HCT116 (cell line): ENCODE results near the gene SELP. TPM values are rescaled to one million over a fixed set of nuclear protein-coding genes. Genes with fewer than 3 reads are reported as not detected.
"Not testable (repeated sequence)": the region's sequence is repeated elsewhere in the genome, so short reads cannot be mapped to it uniquely, and the experiment has no call there.

Experiments used
- ATAC-seq: fragments of 200-7000 bp; cut with Tn5 transposase; 2 replicates; pipeline ENCODE4 v1.9.1; 2020; ENCODE audit warnings: mild to moderate bottlenecking, moderate library complexity
- BruUV-seq: library from RNA; stranded (reverse); fragments of 400-500 nt; replicated peaks from 2 replicates; lab custom pipeline; 2021; lab: Mats Ljungman, UMichigan
- CTCF ChIA-PET: fragments of 300-600 bp; sonication (Branson Sonifier 250); formaldehyde crosslinking; loops from one replicate; lab custom pipeline; 2021; ENCODE audit warnings: antibody characterized with exemption; lab: Charles Lee
- POLR2A ChIA-PET: fragments of 300-600, 350-600 bp; sonication (Branson Sonifier 250); formaldehyde crosslinking; loops from one replicate; lab custom pipeline; 2021; ENCODE audit warnings: antibody characterized with exemption; lab: Charles Lee
- RAD21 ChIA-PET, 2 experiments: fragments of 300-600 bp; sonication (Branson Sonifier 250); formaldehyde crosslinking; loops; one replicate each; lab custom pipeline; 2023; ENCODE audit warnings: low total read pairs in 2 of 2; ENCODE audit not compliant: uncharacterized antibody in 2 of 2, unreplicated experiment in 2 of 2, low non-redundant PET in 1 of 2; lab: Charles Lee
- DNase-seq: peaks from one replicate; pipeline ENCODE4 v3.0.0-alpha.2; 2010; ENCODE audit warnings: low read depth, low spot score
- H2AFZ ChIP-seq: fragments of 200-600 bp; shearing (Covaris generic), sonication (generic); 2 replicates; pipeline ENCODE4 v1.6.1; 2017; ENCODE audit warnings: low read depth, mixed run types, mixed read lengths, antibody characterized with exemption, low read length; ENCODE audit not compliant: poor library complexity, severe bottlenecking
- H3K27ac ChIP-seq: 2 replicates; pipeline ENCODE4 v1.5.1; 2012; ENCODE audit warnings: low read depth, low read length
- H3K27me3 ChIP-seq: fragments of 200-600 bp; sonication (generic); 2 replicates; pipeline ENCODE4 v1.6.1; 2016; ENCODE audit warnings: mixed run types, low read length, mixed read lengths; ENCODE audit not compliant: insufficient read depth
- H3K36me3 ChIP-seq, 2 experiments: fragments of 200-500 bp in 1 of 2; fragments of 200-600 bp in 1 of 2; sonication (Bioruptor generic) in 1 of 2; sonication (generic) in 1 of 2; 2 replicates each; pipeline versions ENCODE4 v1.5.1 to v1.6.1; 2014 to 2016; ENCODE audit warnings: low read length in 2 of 2, inconsistent platforms in 1 of 2, mixed read lengths in 1 of 2, mixed run types in 1 of 2; ENCODE audit not compliant: insufficient read depth in 2 of 2, control insufficient read depth in 1 of 2
- H3K4me1 ChIP-seq, 2 experiments: fragments of 200-600 bp in 1 of 2; sonication (generic) in 1 of 2; 2 replicates each; pipeline versions ENCODE4 v1.5.1 to v1.6.1; 2012 to 2017; ENCODE audit warnings: low read length in 2 of 2, inconsistent platforms in 1 of 2, mild to moderate bottlenecking in 1 of 2, mixed read lengths in 1 of 2, mixed run types in 1 of 2, moderate library complexity in 1 of 2; ENCODE audit not compliant: insufficient read depth in 2 of 2, control insufficient read depth in 1 of 2
- H3K4me2 ChIP-seq: fragments of 200-600 bp; sonication (generic); 2 replicates; pipeline ENCODE4 v1.6.1; 2017; ENCODE audit warnings: mixed run types, low read length, mixed read lengths
- H3K4me3 ChIP-seq, 2 experiments: fragments of 200-600 bp in 1 of 2; sonication (generic) in 1 of 2; replicated peaks in 1 of 2; 2 replicates each; pipeline ENCODE4 v1.5.1; 2011 to 2016; ENCODE audit warnings: low read length in 2 of 2, control low read depth in 1 of 2, low read depth in 1 of 2, mild to moderate bottlenecking in 1 of 2, mixed read lengths in 1 of 2, mixed run types in 1 of 2
- H3K79me2 ChIP-seq: fragments of 200-600 bp; sonication (generic); 2 replicates; pipeline ENCODE4 v1.6.1; 2017; ENCODE audit warnings: mild to moderate bottlenecking, mixed run types, low read length, moderate library complexity, mixed read lengths; ENCODE audit not compliant: insufficient read depth
- H3K9ac ChIP-seq: fragments of 200-600 bp; sonication (generic); 2 replicates; pipeline ENCODE4 v1.6.1; 2016; ENCODE audit warnings: low read length, mixed read lengths
- H3K9me2 ChIP-seq: fragments of 200-600 bp; sonication (generic), shearing (Covaris generic); 2 replicates; pipeline ENCODE4 v1.6.1; 2017; ENCODE audit warnings: mixed run types, mild to moderate bottlenecking, moderate library complexity; ENCODE audit not compliant: insufficient read depth
- H3K9me3 ChIP-seq, 2 experiments: fragments of 200-500 bp in 1 of 2; fragments of 200-600 bp in 1 of 2; sonication (Bioruptor generic) in 1 of 2; sonication (generic) in 1 of 2; 2 replicates each; pipeline ENCODE4 v1.6.1; 2014 to 2017; ENCODE audit warnings: low read length in 2 of 2, mixed read lengths in 2 of 2, inconsistent platforms in 1 of 2, low read depth in 1 of 2, mild to moderate bottlenecking in 1 of 2, mixed run types in 1 of 2, moderate library complexity in 1 of 2; ENCODE audit not compliant: control insufficient read depth in 1 of 2, insufficient read depth in 1 of 2
- H4K20me1 ChIP-seq: fragments of 200-600 bp; sonication (generic), shearing (Covaris generic); 2 replicates; pipeline ENCODE4 v1.6.1; 2017; ENCODE audit warnings: mixed run types, mild to moderate bottlenecking, moderate library complexity; ENCODE audit not compliant: insufficient read depth
- intact Hi-C: fragments of 100-400 bp; cut with micrococcal nuclease; formaldehyde crosslinking; loops from 2 replicates; pipeline ENCODE4 v1.10.0; 2022
- total RNA-seq: library from RNA; stranded (reverse); gene quantifications from one replicate; pipeline ENCODE4 v1.2.1, GENCODE V29; 2021; ENCODE audit not compliant: unreplicated experiment

SELP gene
- total RNA-seq, 1 experiment from 2014 or later, result not detected

DNA sequence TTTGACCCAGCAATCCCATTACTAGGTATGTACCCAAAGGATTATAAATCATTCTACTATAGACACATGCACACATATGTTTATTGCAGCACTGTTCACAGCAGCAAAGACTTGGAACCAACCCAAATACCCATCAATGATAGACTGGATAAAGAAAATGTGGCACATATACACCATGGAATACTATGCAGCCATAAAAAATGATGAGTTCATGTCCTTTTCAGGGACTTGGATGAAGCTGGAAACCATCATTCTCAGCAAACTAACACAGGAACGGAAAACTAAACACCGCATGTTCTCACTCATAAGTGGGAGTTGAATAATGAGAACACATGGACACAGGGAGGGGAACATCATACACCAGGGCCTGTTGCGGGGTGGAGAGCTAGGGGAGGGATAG lies 40.3 kb upstream of the SELP start:
- ATAC-seq, H3K9me2 ChIP-seq, H2AFZ ChIP-seq, H3K79me2 ChIP-seq, BruUV-seq, H3K4me2 ChIP-seq, H3K9ac ChIP-seq, H3K4me1 ChIP-seq, POLR2A ChIA-PET, DNase-seq, H3K27ac ChIP-seq, H4K20me1 ChIP-seq, intact Hi-C loops, H3K36me3 ChIP-seq, CTCF ChIA-PET, H3K4me3 ChIP-seq, RAD21 ChIA-PET, H3K9me3 ChIP-seq, H3K27me3 ChIP-seq: not testable (repeated sequence)

DNA sequence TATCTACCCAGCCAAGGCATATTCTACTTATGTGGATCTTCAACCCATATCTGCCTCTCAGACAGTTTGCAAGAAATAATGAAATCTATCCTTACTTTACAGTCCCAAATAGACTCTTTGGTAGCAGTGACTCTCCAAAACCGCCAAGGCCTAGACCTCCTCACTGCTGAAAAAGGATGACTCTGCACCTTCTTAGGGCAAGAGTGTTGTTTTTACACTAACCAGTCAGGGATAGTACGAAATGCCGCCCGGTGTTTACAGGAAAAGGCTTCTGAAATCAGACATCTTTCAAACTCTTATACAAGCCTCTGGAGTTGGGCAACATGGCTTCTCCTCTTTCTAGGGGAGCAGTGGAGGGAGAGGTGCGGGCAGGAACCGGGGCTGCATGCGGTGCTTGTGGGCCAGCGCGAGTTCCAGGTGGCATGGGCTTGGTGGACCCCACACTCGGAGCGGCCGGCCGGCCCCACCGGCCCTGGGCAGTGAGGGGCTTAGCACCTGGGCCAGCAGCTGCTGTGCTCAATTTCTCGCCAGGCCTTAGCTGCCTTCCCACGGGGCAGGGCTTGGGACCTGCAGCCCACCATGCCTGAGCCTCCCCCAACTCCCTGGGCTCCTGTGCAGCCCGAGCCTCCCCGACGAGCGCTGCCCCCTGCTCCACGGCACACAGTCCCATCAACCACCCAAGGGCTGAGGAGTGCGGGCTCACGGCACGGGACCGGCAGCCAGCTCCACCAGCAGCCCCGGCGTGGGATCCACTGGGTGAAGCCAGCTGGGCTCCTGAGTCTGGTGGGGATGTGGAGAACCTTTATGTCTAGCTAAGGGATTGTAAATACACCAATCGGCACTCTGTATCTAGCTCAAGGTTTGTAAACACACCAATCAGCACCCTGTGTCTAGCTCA lies 38.0 kb upstream of the SELP start:
- H3K4me1 ChIP-seq, H4K20me1 ChIP-seq, H3K4me3 ChIP-seq, H3K9me3 ChIP-seq, H3K79me2 ChIP-seq, DNase-seq, H3K27me3 ChIP-seq, H3K36me3 ChIP-seq, CTCF ChIA-PET, POLR2A ChIA-PET, H2AFZ ChIP-seq, H3K9me2 ChIP-seq, RAD21 ChIA-PET, BruUV-seq, H3K9ac ChIP-seq, intact Hi-C loops, H3K27ac ChIP-seq, H3K4me2 ChIP-seq, ATAC-seq: not testable (repeated sequence)

DNA sequence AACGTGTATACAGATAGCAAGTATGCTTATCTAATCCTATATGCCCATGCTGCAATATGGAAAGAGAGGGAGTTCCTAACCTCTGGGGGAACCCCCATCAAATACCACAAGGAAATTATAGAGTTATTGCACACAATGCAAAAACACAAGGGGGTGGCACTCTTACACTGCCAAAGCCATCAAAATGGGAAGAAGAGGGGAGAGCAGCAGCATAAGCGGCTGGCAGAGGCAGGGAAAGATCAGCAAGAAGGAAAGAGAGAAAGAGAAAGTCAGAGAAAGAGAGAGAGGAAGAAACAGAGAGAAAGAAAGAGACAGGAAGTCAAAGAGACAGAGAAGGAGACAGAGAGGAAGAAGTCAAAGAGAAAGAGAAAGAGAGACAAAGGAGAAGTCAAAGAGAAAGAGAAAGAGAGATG lies 37.3 kb upstream of the SELP start:
- H3K36me3 ChIP-seq, H3K79me2 ChIP-seq, H3K27me3 ChIP-seq, H3K9me2 ChIP-seq, H2AFZ ChIP-seq, POLR2A ChIA-PET, DNase-seq, H3K4me1 ChIP-seq, RAD21 ChIA-PET, H3K4me2 ChIP-seq, CTCF ChIA-PET, H3K9me3 ChIP-seq, H4K20me1 ChIP-seq, ATAC-seq, intact Hi-C loops, BruUV-seq, H3K4me3 ChIP-seq, H3K9ac ChIP-seq, H3K27ac ChIP-seq: not testable (repeated sequence)

DNA sequence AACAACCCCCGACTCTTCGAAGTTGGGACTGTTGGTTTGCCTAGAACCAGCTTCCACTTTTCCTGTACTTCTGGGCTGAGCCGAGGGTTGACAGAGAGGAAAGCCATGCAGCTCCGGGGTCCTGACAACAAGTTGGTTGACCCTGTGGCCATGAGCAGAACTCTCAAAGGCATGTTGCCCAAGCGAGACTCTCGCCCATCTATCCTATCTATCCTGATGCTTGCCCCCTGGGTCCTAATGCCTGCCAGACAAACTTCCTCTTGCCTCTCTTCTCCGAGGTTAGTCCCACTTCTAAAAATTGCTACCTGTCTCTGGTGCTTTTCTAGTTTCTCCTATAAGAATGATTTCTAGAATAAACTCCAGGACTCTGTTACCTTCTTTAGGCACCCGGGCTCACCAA lies 32.8 kb upstream of the SELP start:
- H3K4me3 ChIP-seq, intact Hi-C loops, ATAC-seq, H3K79me2 ChIP-seq, H3K36me3 ChIP-seq, H3K9ac ChIP-seq, CTCF ChIA-PET, H4K20me1 ChIP-seq, DNase-seq, RAD21 ChIA-PET, H3K9me3 ChIP-seq, H3K4me1 ChIP-seq, H3K4me2 ChIP-seq, POLR2A ChIA-PET, BruUV-seq, H3K27me3 ChIP-seq, H2AFZ ChIP-seq, H3K27ac ChIP-seq, H3K9me2 ChIP-seq: not testable (repeated sequence)
